AG09319 (cell line): ENCODE results near the gene ATXN7.

Experiments used
- DNase-seq: peaks from one replicate; pipeline ENCODE4 v3.0.0-alpha.2; 2010; ENCODE audit warnings: low read depth; ENCODE audit errors: extremely low read depth
- CTCF ChIP-seq: IDR thresholded peaks from 2 replicates; pipeline ENCODE4 v1.5.1; 2011; ENCODE audit warnings: low read depth, mild to moderate bottlenecking, inconsistent platforms, low read length, moderate library complexity

Gene ATXN7

GRCh38 chr3:63851287-63851686, 12.4 kb upstream of the ATXN7 start:
- TF ChIP-seq CTCF = no peak

GRCh38 chr3:63853106-63853505, 10.6 kb upstream of the ATXN7 start:
- DNase-seq = no peak
- TF ChIP-seq CTCF = no peak

More at GRCh38 chr3:63851287-63851686, 12.4 kb upstream of the ATXN7 start:
- no peak for DNase-seq

- no peak for TF ChIP-seq CTCF
Observed at GRCh38 chr3:63855333-63855940, 8.2 kb upstream of the ATXN7 start.

GRCh38 chr3:63857311-63857710, 6.4 kb upstream of the ATXN7 start:
- no peak for DNase-seq
- TF ChIP-seq CTCF = no peak

More at GRCh38 chr3:63855333-63855940, 8.2 kb upstream of the ATXN7 start:
- DNase-seq = no peak

GRCh38 chr3:63860776-63861175, 2.9 kb upstream of the ATXN7 start:
- no peak for TF ChIP-seq CTCF

GRCh38 chr3:63861306-63861705, 2.4 kb upstream of the ATXN7 start:
- no peak for DNase-seq
- no peak for TF ChIP-seq CTCF

More at GRCh38 chr3:63860776-63861175, 2.9 kb upstream of the ATXN7 start:
- DNase-seq = no peak

- TF ChIP-seq CTCF = no peak
- DNase-seq = no peak
Observed at GRCh38 chr3:63862804-63863149, 890 bp upstream of the ATXN7 start.
